Peyer's patch (tissue), 4 donors: ENCODE measurements around the gene STOML1. TPM values are rescaled to one million over a fixed set of nuclear protein-coding genes. Genes with fewer than 3 reads are reported as not detected.

Experiments
- DNase-seq, 3 donors: peaks; one replicate each; pipeline ENCODE4 v3.0.0-alpha.2; 2017 to 2019
- H3K27ac ChIP-seq, 4 donors: fragments of 200-600 bp; sonication (generic); one replicate each; pipeline ENCODE4 v1.5.1; 2016 to 2019
- H3K27me3 ChIP-seq, 2 donors: fragments of 200-600 bp; sonication (generic); one replicate each; pipeline ENCODE4 v1.5.1; 2019
- H3K36me3 ChIP-seq, 3 donors: fragments of 200-600 bp; sonication (generic); one replicate each; pipeline ENCODE4 v1.5.1; 2016 to 2019
- H3K4me1 ChIP-seq, 4 donors: fragments of 200-600 bp; sonication (generic); one replicate each; pipeline ENCODE4 v1.5.1; 2016 to 2019
- H3K4me3 ChIP-seq, 4 donors: fragments of 200-600 bp; sonication (generic); 1 replicate in 3 of 4; 2 replicates in 1 of 4; pipeline ENCODE4 v1.5.1; 2016 to 2019; ENCODE audit warnings: mild to moderate bottlenecking in 1 of 4
- H3K9me3 ChIP-seq, 4 donors: fragments of 200-600 bp; sonication (generic); one replicate each; pipeline ENCODE4 v1.5.1; 2016 to 2019; ENCODE audit warnings: mild to moderate bottlenecking in 1 of 4
- POLR2A ChIP-seq, 2 donors: fragments of 450-650 bp; IDR thresholded peaks; one replicate each; pipeline ENCODE4 v1.5.1; 2017; ENCODE audit warnings: antibody characterized with exemption in 2 of 2, mild to moderate bottlenecking in 2 of 2, moderate library complexity in 2 of 2
- total RNA-seq, 4 donors: library from RNA; depleted of rRNA; stranded (reverse); fragments of >200 nt; gene quantifications; one replicate each; pipeline ENCODE4 v1.1.0, GENCODE V29; 2016
- TF ChIP-seq, protein P1 (sequence below), 6 experiments: fragments of 450-650 bp in 4 of 6; fragments of 200-600 bp in 2 of 6; sonication (generic) in 1 of 6; IDR thresholded peaks; one replicate each; pipeline ENCODE4 v1.5.1; 2017 to 2019; ENCODE audit warnings: antibody characterized with exemption in 6 of 6, mild to moderate bottlenecking in 3 of 6, moderate library complexity in 1 of 6

The STOML1 gene
- total RNA-seq, 4 donors from 2014 or later: 10.9 to 24.5 (median 13.5) TPM; not detected in 1

DNA sequence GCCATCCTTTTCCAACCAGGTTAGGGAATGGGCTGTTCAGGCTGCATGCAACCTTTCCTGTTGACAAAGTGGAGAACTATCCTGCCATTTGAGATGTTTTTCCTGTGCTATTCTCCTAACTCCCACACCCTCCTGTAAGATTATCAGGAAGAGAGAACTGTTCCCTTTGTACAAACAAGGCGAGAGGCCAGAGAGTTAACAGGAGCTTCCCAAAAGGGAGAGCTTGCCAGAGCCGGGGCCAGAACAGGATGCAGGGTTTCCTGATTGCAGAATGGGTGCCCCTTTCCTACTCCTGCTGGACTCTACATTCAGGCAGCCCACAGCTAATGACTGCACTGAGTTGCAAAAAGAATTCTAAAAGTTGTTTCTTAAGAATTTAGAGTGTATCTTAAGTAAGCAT, 19.5 kb upstream of the STOML1 start:
- peak overlapping the region in 2 of 4 donors; percentile 2 to 48 for H3K27ac ChIP-seq
- H3K27me3 ChIP-seq: no peaks in the 10 kb centered on the region
- TF ChIP-seq, protein P1, sequence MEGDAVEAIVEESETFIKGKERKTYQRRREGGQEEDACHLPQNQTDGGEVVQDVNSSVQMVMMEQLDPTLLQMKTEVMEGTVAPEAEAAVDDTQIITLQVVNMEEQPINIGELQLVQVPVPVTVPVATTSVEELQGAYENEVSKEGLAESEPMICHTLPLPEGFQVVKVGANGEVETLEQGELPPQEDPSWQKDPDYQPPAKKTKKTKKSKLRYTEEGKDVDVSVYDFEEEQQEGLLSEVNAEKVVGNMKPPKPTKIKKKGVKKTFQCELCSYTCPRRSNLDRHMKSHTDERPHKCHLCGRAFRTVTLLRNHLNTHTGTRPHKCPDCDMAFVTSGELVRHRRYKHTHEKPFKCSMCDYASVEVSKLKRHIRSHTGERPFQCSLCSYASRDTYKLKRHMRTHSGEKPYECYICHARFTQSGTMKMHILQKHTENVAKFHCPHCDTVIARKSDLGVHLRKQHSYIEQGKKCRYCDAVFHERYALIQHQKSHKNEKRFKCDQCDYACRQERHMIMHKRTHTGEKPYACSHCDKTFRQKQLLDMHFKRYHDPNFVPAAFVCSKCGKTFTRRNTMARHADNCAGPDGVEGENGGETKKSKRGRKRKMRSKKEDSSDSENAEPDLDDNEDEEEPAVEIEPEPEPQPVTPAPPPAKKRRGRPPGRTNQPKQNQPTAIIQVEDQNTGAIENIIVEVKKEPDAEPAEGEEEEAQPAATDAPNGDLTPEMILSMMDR (IDR thresholded peaks at IDR 0.05): no peak
- TF ChIP-seq POLR2A (IDR thresholded peaks at IDR 0.05): no peak
- H3K9me3 ChIP-seq: no peaks in the 10 kb centered on the region
- DNase-seq: peak in 1 of 3 donors; percentile 52
- H3K4me1 ChIP-seq: peaks cover 0 to 55% (median 7%) of the 10 kb centered on the region in 4 donors
- H3K36me3 ChIP-seq: peaks cover 0 to 22% (median 0%) of the 10 kb centered on the region in 3 donors
- no peak overlapping the region for H3K4me3 ChIP-seq

DNA sequence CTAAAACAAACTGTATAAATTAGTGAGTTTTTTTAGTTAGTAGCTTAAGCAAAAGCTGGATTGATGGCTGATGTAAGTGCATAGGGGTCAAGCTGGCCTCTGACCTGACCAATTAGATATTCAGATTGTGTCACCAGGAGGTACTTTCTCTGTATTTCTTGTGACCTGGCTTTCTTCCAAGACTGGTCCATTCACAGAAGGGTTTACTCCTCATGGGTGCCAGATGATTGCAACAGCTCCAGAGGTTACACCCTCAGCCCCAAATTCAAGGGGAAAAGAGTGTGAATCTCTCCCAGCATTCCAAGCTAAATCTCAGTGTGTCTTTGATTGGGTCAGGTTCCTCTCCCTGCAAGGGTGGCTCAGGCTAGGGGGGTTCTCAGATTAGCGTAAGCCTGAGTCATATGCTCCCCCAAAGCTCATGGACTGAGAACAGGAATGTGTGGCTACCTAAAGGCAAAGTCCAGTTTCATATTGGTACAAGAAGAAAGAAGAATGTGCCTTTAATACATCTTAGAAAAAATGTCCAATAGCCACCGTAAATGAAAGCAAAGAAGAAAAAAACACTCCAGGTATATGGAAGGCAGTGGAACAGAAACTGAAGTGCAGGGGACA, 18.9 kb upstream of the STOML1 start:
- no peak overlapping the region for H3K4me3 ChIP-seq
- H3K36me3 ChIP-seq: peaks cover 0 to 19% (median 0%) of the 10 kb centered on the region in 3 donors
- H3K27me3 ChIP-seq: no peaks in the 10 kb centered on the region
- H3K4me1 ChIP-seq: peaks cover 0 to 59% (median 7%) of the 10 kb centered on the region in 4 donors
- H3K9me3 ChIP-seq: no peaks in the 10 kb centered on the region
- TF ChIP-seq, protein P1 (IDR thresholded peaks at IDR 0.05): no peak
- TF ChIP-seq POLR2A (IDR thresholded peaks at IDR 0.05): no peak
- peak in 1 of 3 donors; percentile 0 for DNase-seq
- peak overlapping the region in 2 of 4 donors; percentile 35 to 48 for H3K27ac ChIP-seq

DNA sequence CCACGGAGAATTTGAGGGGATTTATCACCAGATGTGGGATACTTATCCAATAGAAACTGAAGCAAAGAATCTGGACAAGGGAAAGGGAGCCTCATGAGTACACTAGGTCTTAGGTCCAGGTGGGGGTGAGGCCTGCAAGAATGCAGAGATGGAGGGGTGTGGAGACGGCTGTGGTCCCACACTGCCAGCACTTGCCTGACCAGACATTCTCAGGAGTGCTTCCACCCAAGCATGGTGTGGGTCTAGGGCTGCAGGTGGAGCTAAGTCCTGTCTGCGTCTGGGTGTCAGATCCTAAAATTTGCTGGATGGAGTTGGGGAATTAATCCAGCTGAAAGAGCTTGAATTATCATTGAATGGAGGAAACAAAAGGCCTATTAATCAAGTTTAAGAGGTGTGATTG, 16.8 kb upstream of the STOML1 start:
- DNase-seq: no peak
- Histone ChIP-seq H3K4me3 (no peak overlapping the region), H3K36me3 (peaks cover 0 to 21% (median 0%) of the 10 kb centered on the region in 3 donors), H3K9me3 (no peaks in the 10 kb centered on the region), H3K4me1 (peaks cover 0 to 59% (median 7%) of the 10 kb centered on the region in 4 donors), H3K27ac (no peak overlapping the region), H3K27me3 (no peaks in the 10 kb centered on the region)
- TF ChIP-seq, protein P1 (IDR thresholded peaks at IDR 0.05): no peak
- no peak for TF ChIP-seq POLR2A (IDR thresholded peaks at IDR 0.05)

DNA sequence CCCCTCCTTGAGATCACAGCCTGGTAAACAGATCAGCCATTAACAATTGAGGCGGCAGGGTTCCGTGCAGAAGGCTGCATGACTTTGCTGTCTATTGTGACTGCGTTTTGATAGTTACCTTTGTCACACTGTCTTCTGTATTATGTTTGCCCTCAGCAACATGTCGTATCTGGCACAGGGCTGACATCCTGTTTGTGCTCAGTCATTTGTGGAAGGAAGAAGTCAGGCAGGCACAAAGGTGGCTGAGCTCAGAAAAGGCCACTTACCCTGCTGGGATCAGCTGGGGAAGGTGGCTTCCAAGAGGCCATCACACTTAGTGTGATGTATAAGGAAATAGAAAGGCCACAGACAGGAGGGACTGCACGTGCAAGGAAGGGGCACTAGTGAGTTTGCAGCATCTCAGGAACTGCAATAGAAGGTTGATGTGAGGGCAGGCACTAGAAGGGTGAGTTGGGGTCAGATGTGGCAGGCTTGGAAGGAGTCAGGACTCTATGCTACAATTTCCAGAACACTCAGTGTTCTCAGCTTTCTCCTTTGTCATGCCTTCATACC, 15.8 kb upstream of the STOML1 start:
- TF ChIP-seq POLR2A (IDR thresholded peaks at IDR 0.05): no peak
- TF ChIP-seq, protein P1 (IDR thresholded peaks at IDR 0.05): no peak
- peak in 2 of 3 donors; percentile 48 to 56 for DNase-seq
- Histone ChIP-seq H3K9me3 (no peaks in the 10 kb centered on the region), H3K4me3 (no peak overlapping the region), H3K4me1 (peaks cover 0 to 59% (median 7%) of the 10 kb centered on the region in 4 donors), H3K27ac (peak overlapping the region; percentile 12 to 65 (median 14)), H3K36me3 (peaks cover 0 to 31% (median 0%) of the 10 kb centered on the region in 3 donors), H3K27me3 (no peaks in the 10 kb centered on the region)

GRCh38 chr15:74006774-74007639, 14.9 kb upstream of the STOML1 start:
- DNase-seq: no peak
- Histone ChIP-seq H3K4me3 (no peak overlapping the region), H3K27me3 (no peaks in the 10 kb centered on the region), H3K27ac (peak overlapping the region; percentile 12 to 65 (median 14)), H3K36me3 (peaks cover 0 to 36% (median 0%) of the 10 kb centered on the region in 3 donors), H3K4me1 (peaks cover 0 to 56% (median 7%) of the 10 kb centered on the region in 4 donors), H3K9me3 (no peaks in the 10 kb centered on the region)
- TF ChIP-seq POLR2A (IDR thresholded peaks at IDR 0.05): no peak
- TF ChIP-seq, protein P1 (IDR thresholded peaks at IDR 0.05): no peak
